Lower lobe of right lung (tissue), 2 donors: ENCODE data around the gene GAB3. TPM values are rescaled to one million over a fixed set of nuclear protein-coding genes. Genes with fewer than 3 reads are reported as not detected.

ENCODE experiments used
- ATAC-seq, 2 donors: fragments of 200-7000 bp; cut with Tn5 transposase; one replicate each; pipeline ENCODE4 v1.9.1; 2020 to 2022; ENCODE audit warnings: mild to moderate bottlenecking in 2 of 2, moderate library complexity in 2 of 2
- DNase-seq: peaks from one replicate; pipeline ENCODE4 v3.0.0-alpha.2; 2020
- H3K27ac ChIP-seq: fragments of 200-600 bp; one replicate; pipeline ENCODE4 v1.8.0; 2022
- H3K27me3 ChIP-seq: fragments of 200-600 bp; one replicate; pipeline ENCODE4 v1.8.0; 2022; ENCODE audit warnings: low read depth
- H3K36me3 ChIP-seq: fragments of 200-600 bp; one replicate; pipeline ENCODE4 v1.8.0; 2022; ENCODE audit warnings: mild to moderate bottlenecking
- H3K4me1 ChIP-seq: fragments of 200-600 bp; one replicate; pipeline ENCODE4 v1.8.0; 2022
- H3K4me3 ChIP-seq: fragments of 200-600 bp; one replicate; pipeline ENCODE4 v1.8.0; 2022; ENCODE audit warnings: mild to moderate bottlenecking
- H3K9me3 ChIP-seq: fragments of 200-600 bp; one replicate; pipeline ENCODE4 v1.8.0; 2022
- intact Hi-C: fragments of 100-400 bp; cut with DNase I; formaldehyde crosslinking; loops from one replicate; pipeline ENCODE4 v1.11.0; 2022
- total RNA-seq: library from RNA; stranded (reverse); fragmentation: NEBNext Ultra II Directional; extraction: Animal tissue kit (Norgen Biotek cat#: 25700); gene quantifications from one replicate; pipeline ENCODE4 v1.2.1, GENCODE V29; 2021
- TF ChIP-seq, protein P1 (sequence below): fragments of 200-600 bp; IDR thresholded peaks from one replicate; pipeline ENCODE4 v1.8.0; 2022; ENCODE audit warnings: antibody characterized with exemption, mild to moderate bottlenecking
- donor health status: DM: no; HTN: yes; CAD: no; lungs with severe emphysema.

Gene GAB3
- total RNA-seq, 1 donor from 2014 or later = 17.4 TPM

DNA sequence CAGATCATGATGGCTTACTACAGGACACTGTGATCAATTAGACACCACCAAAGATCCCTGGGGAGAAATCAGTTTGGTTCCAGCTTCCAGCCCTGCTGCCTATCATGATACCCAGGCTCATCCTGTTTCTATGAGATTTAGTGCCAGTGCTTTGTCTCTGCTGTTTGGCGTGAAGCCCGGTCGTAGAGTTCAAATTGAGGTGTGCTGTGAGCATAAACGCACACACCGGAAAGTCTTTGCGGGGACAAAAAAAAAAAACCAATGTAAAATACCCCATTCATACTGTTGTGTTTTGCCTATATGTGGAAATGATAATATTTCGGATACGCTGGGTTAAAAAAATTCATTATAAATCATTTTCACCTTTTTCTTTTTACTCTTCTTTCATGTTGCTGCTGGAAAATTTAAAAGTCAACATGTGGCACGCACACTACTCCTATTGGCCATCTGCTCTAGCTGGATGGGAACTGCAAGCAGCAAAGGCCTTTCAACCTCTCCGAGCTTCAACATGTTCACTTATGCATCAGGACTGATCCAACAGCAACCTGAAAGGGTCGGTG lies 11.2 kb upstream of the GAB3 start:
- Histone ChIP-seq H3K4me1 (no peaks in the 10 kb centered on the region), H3K27me3 (no peaks in the 10 kb centered on the region), H3K4me3 (peak overlapping the region; percentile 70), H3K27ac (peak overlapping the region; percentile 78), H3K9me3 (no peaks in the 10 kb centered on the region), H3K36me3 (peaks cover 18% of the 10 kb centered on the region)
- no peak for ATAC-seq
- DNase-seq = no peak
- intact Hi-C loops = no loop called here
- TF ChIP-seq, protein P1, sequence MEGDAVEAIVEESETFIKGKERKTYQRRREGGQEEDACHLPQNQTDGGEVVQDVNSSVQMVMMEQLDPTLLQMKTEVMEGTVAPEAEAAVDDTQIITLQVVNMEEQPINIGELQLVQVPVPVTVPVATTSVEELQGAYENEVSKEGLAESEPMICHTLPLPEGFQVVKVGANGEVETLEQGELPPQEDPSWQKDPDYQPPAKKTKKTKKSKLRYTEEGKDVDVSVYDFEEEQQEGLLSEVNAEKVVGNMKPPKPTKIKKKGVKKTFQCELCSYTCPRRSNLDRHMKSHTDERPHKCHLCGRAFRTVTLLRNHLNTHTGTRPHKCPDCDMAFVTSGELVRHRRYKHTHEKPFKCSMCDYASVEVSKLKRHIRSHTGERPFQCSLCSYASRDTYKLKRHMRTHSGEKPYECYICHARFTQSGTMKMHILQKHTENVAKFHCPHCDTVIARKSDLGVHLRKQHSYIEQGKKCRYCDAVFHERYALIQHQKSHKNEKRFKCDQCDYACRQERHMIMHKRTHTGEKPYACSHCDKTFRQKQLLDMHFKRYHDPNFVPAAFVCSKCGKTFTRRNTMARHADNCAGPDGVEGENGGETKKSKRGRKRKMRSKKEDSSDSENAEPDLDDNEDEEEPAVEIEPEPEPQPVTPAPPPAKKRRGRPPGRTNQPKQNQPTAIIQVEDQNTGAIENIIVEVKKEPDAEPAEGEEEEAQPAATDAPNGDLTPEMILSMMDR = no peak

DNA sequence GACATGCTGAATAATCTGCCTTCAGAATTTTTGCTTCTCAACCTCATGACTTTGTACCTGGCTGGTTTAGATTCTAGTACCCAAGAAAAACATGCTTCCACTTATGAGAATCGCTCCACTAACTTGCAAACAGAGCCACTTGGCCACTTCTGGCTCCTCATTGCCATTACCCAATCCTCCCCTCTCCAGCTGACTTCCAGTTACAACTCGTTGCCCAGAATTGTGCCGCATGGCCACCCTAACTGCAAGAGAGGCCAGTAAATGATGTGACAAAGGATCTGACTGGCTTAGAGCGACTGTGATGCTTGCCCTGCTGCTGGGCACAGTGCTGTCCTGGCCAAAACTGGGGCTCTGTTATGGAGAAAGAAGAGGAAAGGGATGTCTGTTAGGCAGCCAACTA lies 7.8 kb upstream of the GAB3 start:
- intact Hi-C loops = no loop called here

DNA sequence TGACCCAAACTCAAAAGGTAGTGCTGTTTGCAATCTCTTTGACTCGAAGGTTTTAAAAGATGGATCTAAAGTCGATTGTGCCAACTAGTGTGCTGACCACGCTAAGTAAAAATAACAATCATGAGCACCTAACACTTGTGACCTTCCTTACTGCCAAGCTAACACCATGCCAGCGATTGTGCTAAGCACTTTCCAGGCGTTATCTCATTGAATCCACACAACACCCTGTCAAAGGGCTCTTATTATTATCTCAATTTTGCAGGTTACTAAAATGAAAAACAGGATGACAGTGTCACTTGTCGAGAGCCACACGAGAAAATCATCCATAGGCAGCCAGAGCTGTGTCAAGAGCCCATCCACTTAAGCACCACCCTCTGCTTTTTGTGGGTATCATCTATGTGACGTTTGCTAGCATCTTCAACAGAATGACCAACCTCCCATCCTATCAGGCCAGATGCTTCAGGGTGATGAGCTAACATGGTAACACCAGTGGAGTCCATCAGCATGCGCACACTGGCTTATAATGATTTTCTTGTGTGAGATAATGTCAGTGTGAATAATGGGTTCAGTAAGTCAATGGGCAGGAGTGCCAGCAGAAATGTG lies 893 bp upstream of the GAB3 start:
- no peaks in the 10 kb centered on the region for H3K27me3 ChIP-seq
- intact Hi-C loops = no loop called here
- peaks cover 15% of the 10 kb centered on the region for H3K4me1 ChIP-seq
- peak overlapping the region; percentile 86 for H3K27ac ChIP-seq
- TF ChIP-seq, protein P1 = no peak
- no peaks in the 10 kb centered on the region for H3K9me3 ChIP-seq
- H3K4me3 ChIP-seq = peak overlapping the region; percentile 61
- DNase-seq (no peak), ATAC-seq (peak in 1 of 2 donors; percentile 37)
- no peaks in the 10 kb centered on the region for H3K36me3 ChIP-seq

More for the DNA sequence above, 7.8 kb upstream of the GAB3 start:
- ATAC-seq = no peak
- no peaks in the 10 kb centered on the region for H3K4me1 ChIP-seq
- no peak overlapping the region for H3K4me3 ChIP-seq
- H3K36me3 ChIP-seq = no peaks in the 10 kb centered on the region
- no peaks in the 10 kb centered on the region for H3K27me3 ChIP-seq
- H3K27ac ChIP-seq = no peak overlapping the region
- no peak for DNase-seq
- H3K9me3 ChIP-seq = no peaks in the 10 kb centered on the region
- TF ChIP-seq, protein P1 = no peak

DNA sequence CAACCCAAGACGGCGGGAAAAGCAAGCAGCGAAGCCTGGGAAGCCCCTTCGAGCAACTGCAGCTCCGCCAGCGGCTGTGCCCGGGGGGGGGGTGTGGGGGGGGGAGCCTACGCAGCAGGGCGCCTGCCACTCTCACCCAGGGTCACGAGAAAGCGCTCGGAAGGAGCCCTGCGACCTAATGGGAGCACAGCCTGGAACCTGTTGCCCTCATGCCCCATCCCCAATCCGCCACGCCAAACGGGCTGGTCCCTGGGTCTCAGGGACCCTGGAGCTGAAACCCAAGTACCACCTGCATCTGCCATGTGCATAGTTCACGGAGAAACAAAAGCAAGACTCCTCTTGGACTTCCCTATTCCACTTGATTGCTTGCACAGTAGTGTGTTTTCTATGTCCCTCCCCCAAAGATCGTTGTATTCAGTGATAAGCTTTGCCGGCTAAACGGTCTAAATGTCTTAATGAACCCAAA lies 359 bp upstream of the GAB3 start:
- Histone ChIP-seq H3K4me1 (peaks cover 15% of the 10 kb centered on the region), H3K4me3 (peak overlapping the region; percentile 61), H3K9me3 (no peaks in the 10 kb centered on the region), H3K36me3 (no peaks in the 10 kb centered on the region), H3K27me3 (no peaks in the 10 kb centered on the region), H3K27ac (peak overlapping the region; percentile 86)
- DNase-seq (peak; percentile 45), ATAC-seq (peak; percentile 34 to 49)
- intact Hi-C loops = no loop called here
- TF ChIP-seq, protein P1 = no peak

DNA sequence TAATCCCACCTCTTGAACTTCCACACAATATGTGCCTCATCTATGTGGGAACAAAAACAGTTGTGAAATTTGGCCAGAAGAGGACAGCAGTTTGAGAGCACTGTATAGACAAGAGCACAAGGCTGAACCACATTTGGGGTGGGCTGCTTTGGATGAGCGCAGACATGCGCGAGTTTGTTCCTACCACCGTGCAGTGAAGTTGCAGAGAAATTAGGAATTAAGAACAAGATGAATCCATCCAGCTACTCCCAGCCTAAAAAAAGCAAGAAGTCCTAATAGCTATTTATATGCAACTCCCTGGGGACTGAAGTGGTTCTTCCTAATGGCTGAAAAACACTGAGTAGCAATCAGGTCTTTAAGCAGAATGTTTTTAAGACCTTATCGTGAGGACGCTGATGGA lies 1.0 kb downstream of the GAB3 start:
- Histone ChIP-seq H3K27me3 (no peaks in the 10 kb centered on the region), H3K4me3 (peak overlapping the region; percentile 61), H3K36me3 (no peaks in the 10 kb centered on the region), H3K4me1 (peaks cover 15% of the 10 kb centered on the region), H3K27ac (peak overlapping the region; percentile 86), H3K9me3 (no peaks in the 10 kb centered on the region)
- TF ChIP-seq, protein P1 = no peak
- intact Hi-C loops = no loop called here
- ATAC-seq (peak in 1 of 2 donors; percentile 15), DNase-seq (no peak)
